Measurements from ENCODE around the gene PNPLA6. TPM values are rescaled to one million over a fixed set of nuclear protein-coding genes. Genes with fewer than 3 reads are reported as not detected.

PNPLA6 gene
- total RNA-seq, 3 donors from 2014 or later (not counting 1 experiment from before 2014, with no cell fraction given) = 118 to 190 (median 125) TPM

DNA sequence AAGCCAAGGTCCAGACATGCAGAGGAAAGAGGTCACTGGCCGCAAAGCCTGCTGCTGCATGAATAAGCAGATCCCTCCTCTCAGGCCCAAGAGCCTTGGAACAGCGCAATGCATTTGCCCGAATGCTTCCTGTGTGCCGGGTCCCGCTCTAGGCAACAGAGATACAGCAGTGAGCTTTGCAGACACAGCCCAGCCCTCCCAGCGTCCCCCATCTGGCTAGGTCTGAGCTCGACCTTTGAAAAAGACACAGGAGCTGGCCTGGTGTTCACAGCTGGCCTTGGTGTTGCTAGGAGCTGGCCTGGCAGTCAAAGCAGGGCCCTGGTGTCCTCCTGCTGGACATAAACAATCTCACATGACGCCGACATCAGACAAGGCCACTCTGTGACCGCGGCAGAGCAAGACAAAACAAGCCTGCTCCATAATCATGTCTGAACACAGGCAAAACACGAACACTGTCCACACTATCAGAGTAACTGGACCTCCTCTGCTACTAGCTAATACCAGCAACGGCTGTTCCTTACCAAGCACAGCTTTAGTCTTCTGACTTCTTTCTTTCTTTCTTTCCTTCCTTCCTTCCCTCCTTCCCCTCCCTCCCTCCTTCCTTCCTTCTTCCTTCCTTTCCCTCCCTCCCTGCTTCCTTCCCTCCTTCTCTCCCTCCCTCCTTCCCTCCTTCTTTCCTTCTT is 41.0 kb upstream of the PNPLA6 start:
- no peaks in the 10 kb centered on the region for H3K9me3 Mint-ChIP-seq
- no peak for TF ChIP-seq CTCF (IDR thresholded peaks at IDR 0.05)
- H3K4me3 ChIP-seq (ENCODE audit: low read length) = no peak overlapping the region
- no peak overlapping the region for H3K4me3 Mint-ChIP-seq
- no peak overlapping the region for H3K27ac Mint-ChIP-seq
- H3K27ac ChIP-seq (ENCODE audit: low read length) = no peak overlapping the region
- peaks cover 12 to 15% of the 10 kb centered on the region in 2 donors for H3K27me3 Mint-ChIP-seq (ENCODE audit: low read depth in 2 of 2)
- no peaks in the 10 kb centered on the region for H3K27me3 ChIP-seq (ENCODE audit: control insufficient read depth, insufficient read depth, low read length)
- 86% methylated on average over 13 of the region's 13 CpGs for WGBS (ENCODE audit: insufficient coverage)
- no peaks in the 10 kb centered on the region for H3K36me3 Mint-ChIP-seq
- DNase-seq (no peak), ATAC-seq (no peak)
- no peaks in the 10 kb centered on the region for H3K9me3 ChIP-seq (ENCODE audit: control insufficient read depth, insufficient read depth, low read length)
- intact Hi-C loops (cut with micrococcal nuclease) = no loop called here
- no peaks in the 10 kb centered on the region for H3K36me3 ChIP-seq (ENCODE audit: control insufficient read depth, insufficient read depth, low read length)
- H3K4me1 ChIP-seq (ENCODE audit: control insufficient read depth, insufficient read depth, low read length) = peaks cover 8% of the 10 kb centered on the region
- peaks cover 5 to 16% of the 10 kb centered on the region in 2 donors for H3K4me1 Mint-ChIP-seq

GRCh38 chr19:7497292-7497691 is 38.2 kb upstream of the PNPLA6 start:
- Histone ChIP-seq H3K27ac (ENCODE audit: low read length) (no peak overlapping the region), H3K36me3 (ENCODE audit: control insufficient read depth, insufficient read depth, low read length) (no peaks in the 10 kb centered on the region), H3K27me3 (ENCODE audit: control insufficient read depth, insufficient read depth, low read length) (peaks cover 8% of the 10 kb centered on the region), H3K9me3 (ENCODE audit: control insufficient read depth, insufficient read depth, low read length) (no peaks in the 10 kb centered on the region), H3K4me1 (ENCODE audit: control insufficient read depth, insufficient read depth, low read length) (peaks cover 5% of the 10 kb centered on the region), H3K4me3 (ENCODE audit: low read length) (no peak overlapping the region)
- no peak for DNase-seq
- no peaks in the 10 kb centered on the region for H3K9me3 Mint-ChIP-seq
- H3K4me3 Mint-ChIP-seq = no peak overlapping the region
- H3K27ac Mint-ChIP-seq = no peak overlapping the region
- H3K4me1 Mint-ChIP-seq = peaks cover 5 to 10% of the 10 kb centered on the region in 2 donors
- peak; percentile 15 for TF ChIP-seq CTCF (IDR thresholded peaks at IDR 0.05)
- peak in 1 of 3 donors; percentile 50 for ATAC-seq
- H3K27me3 Mint-ChIP-seq (ENCODE audit: low read depth in 2 of 2) = peaks cover 23 to 25% of the 10 kb centered on the region in 2 donors
- H3K36me3 Mint-ChIP-seq = no peaks in the 10 kb centered on the region
- intact Hi-C loops (cut with micrococcal nuclease) = no loop called here
- WGBS (ENCODE audit: insufficient coverage) = 54% methylated on average over 7 of the region's 7 CpGs

DNA sequence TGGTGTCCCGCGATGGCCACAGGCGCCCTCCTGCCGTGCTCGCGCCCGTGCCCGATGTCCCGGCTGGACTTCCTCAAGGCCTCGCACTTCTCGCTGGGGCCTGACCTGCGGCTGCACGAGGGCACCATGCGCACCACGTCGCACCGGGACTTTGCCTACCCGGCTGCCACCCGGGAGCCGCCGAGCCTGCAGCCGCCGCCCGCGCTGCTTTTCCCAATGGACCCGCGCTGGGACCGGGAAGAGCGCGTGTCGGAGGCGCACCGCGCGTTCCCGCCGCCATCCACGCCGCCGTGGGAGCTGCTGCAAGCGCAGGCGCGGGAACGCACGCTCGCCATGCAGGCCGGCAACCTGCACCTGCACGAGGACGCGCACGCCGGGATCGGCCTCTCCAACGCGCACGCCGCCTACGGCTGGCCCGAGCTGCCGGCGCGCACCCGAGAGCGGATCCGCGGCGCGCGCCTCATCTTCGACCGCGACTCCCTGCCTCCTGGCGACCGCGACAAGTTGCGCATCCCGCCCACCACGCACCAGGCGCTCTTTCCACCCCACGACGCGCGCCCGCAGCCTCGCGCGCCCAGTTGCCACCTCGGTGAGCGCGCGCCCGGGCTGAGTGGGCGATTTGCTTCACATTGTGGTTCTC is 34.6 kb upstream of the PNPLA6 start:
- intact Hi-C loops (cut with micrococcal nuclease) = no loop called here
- no peak overlapping the region for H3K27ac ChIP-seq (ENCODE audit: low read length)
- H3K4me3 ChIP-seq (ENCODE audit: low read length) = no peak overlapping the region
- no peak overlapping the region for H3K4me3 Mint-ChIP-seq
- peaks cover 23 to 32% of the 10 kb centered on the region in 2 donors for H3K27me3 Mint-ChIP-seq (ENCODE audit: low read depth in 2 of 2)
- ATAC-seq = no peak
- no peaks in the 10 kb centered on the region for H3K36me3 ChIP-seq (ENCODE audit: control insufficient read depth, insufficient read depth, low read length)
- TF ChIP-seq CTCF (IDR thresholded peaks at IDR 0.05) = no peak
- peaks cover 0 to 7% of the 10 kb centered on the region in 2 donors for H3K4me1 Mint-ChIP-seq
- no peaks in the 10 kb centered on the region for H3K36me3 Mint-ChIP-seq
- no peaks in the 10 kb centered on the region for H3K9me3 Mint-ChIP-seq
- H3K4me1 ChIP-seq (ENCODE audit: control insufficient read depth, insufficient read depth, low read length) = peaks cover 11% of the 10 kb centered on the region
- peak in 1 of 2 donors; percentile 54 for DNase-seq
- 5% methylated on average over 93 of the region's 93 CpGs for WGBS (ENCODE audit: insufficient coverage)
- no peak overlapping the region for H3K27ac Mint-ChIP-seq
- no peaks in the 10 kb centered on the region for H3K9me3 ChIP-seq (ENCODE audit: control insufficient read depth, insufficient read depth, low read length)
- H3K27me3 ChIP-seq (ENCODE audit: control insufficient read depth, insufficient read depth, low read length) = peaks cover 21% of the 10 kb centered on the region
